Measurements from ENCODE around the gene AADACL4. TPM values are rescaled to one million over a fixed set of nuclear protein-coding genes. Genes with fewer than 3 reads are reported as not detected.

The AADACL4 gene
- total and polyA plus RNA-seq, 2 experiments from 2014 or later: not detected

DNA sequence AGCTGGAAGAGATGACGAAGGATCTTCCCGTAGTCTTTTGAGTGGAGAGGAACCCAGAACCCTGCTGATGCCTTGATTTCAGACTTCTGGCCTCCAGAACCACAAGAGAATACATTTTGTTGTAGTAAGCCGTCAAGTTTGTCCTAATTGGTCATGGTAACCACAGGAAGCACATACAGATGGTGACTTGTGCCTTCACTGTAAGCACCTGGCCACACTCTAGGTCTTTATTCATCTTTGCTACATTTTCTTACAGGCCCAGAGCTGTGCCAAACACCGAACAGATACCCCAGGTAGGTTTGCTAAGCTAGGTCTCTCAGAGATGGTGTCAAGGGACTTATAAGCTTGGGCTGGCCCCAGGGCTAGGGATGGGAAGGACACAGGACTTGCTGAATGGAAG is 30.7 kb upstream of the AADACL4 start:
- Mint-ChIP-seq H3K27ac (no peak overlapping the region), H3K9me3 (peaks cover 3% of the 10 kb centered on the region; the same call in 1 of the 3 replicates), H3K4me3 (no peak overlapping the region), H3K36me3 (ENCODE audit: low read depth) (peaks cover 32% of the 10 kb centered on the region), H3K4me1 (peaks cover 45% of the 10 kb centered on the region), H3K27me3 (ENCODE audit: insufficient read depth, low read depth, poor library complexity) (peaks cover 24% of the 10 kb centered on the region)
- H3K27ac ChIP-seq (ENCODE audit: low read depth): no peak overlapping the region
- DNase-seq (ENCODE audit: low spot score) (no peak), ATAC-seq (no peak)
- H3K27me3 ChIP-seq (ENCODE audit: insufficient read depth): no peaks in the 10 kb centered on the region
- peaks cover 18% of the 10 kb centered on the region for H3F3A ChIP-seq (replicated peaks; ENCODE audit: low read depth)
- H2AFZ ChIP-seq: no peak overlapping the region
- H3K79me2 ChIP-seq (replicated peaks; ENCODE audit: insufficient read depth): peaks cover 75% of the 10 kb centered on the region
- no peak overlapping the region for H3K4me2 ChIP-seq
- H3K9me2 ChIP-seq (ENCODE audit: insufficient read depth): no peaks in the 10 kb centered on the region
- H3K4me1 ChIP-seq (ENCODE audit: insufficient read depth): peaks cover 21% of the 10 kb centered on the region
- H4K20me1 ChIP-seq (replicated peaks; ENCODE audit: insufficient read depth): no peaks in the 10 kb centered on the region; the same call in 1 of the 2 replicates
- TF ChIP-seq, protein P1, sequence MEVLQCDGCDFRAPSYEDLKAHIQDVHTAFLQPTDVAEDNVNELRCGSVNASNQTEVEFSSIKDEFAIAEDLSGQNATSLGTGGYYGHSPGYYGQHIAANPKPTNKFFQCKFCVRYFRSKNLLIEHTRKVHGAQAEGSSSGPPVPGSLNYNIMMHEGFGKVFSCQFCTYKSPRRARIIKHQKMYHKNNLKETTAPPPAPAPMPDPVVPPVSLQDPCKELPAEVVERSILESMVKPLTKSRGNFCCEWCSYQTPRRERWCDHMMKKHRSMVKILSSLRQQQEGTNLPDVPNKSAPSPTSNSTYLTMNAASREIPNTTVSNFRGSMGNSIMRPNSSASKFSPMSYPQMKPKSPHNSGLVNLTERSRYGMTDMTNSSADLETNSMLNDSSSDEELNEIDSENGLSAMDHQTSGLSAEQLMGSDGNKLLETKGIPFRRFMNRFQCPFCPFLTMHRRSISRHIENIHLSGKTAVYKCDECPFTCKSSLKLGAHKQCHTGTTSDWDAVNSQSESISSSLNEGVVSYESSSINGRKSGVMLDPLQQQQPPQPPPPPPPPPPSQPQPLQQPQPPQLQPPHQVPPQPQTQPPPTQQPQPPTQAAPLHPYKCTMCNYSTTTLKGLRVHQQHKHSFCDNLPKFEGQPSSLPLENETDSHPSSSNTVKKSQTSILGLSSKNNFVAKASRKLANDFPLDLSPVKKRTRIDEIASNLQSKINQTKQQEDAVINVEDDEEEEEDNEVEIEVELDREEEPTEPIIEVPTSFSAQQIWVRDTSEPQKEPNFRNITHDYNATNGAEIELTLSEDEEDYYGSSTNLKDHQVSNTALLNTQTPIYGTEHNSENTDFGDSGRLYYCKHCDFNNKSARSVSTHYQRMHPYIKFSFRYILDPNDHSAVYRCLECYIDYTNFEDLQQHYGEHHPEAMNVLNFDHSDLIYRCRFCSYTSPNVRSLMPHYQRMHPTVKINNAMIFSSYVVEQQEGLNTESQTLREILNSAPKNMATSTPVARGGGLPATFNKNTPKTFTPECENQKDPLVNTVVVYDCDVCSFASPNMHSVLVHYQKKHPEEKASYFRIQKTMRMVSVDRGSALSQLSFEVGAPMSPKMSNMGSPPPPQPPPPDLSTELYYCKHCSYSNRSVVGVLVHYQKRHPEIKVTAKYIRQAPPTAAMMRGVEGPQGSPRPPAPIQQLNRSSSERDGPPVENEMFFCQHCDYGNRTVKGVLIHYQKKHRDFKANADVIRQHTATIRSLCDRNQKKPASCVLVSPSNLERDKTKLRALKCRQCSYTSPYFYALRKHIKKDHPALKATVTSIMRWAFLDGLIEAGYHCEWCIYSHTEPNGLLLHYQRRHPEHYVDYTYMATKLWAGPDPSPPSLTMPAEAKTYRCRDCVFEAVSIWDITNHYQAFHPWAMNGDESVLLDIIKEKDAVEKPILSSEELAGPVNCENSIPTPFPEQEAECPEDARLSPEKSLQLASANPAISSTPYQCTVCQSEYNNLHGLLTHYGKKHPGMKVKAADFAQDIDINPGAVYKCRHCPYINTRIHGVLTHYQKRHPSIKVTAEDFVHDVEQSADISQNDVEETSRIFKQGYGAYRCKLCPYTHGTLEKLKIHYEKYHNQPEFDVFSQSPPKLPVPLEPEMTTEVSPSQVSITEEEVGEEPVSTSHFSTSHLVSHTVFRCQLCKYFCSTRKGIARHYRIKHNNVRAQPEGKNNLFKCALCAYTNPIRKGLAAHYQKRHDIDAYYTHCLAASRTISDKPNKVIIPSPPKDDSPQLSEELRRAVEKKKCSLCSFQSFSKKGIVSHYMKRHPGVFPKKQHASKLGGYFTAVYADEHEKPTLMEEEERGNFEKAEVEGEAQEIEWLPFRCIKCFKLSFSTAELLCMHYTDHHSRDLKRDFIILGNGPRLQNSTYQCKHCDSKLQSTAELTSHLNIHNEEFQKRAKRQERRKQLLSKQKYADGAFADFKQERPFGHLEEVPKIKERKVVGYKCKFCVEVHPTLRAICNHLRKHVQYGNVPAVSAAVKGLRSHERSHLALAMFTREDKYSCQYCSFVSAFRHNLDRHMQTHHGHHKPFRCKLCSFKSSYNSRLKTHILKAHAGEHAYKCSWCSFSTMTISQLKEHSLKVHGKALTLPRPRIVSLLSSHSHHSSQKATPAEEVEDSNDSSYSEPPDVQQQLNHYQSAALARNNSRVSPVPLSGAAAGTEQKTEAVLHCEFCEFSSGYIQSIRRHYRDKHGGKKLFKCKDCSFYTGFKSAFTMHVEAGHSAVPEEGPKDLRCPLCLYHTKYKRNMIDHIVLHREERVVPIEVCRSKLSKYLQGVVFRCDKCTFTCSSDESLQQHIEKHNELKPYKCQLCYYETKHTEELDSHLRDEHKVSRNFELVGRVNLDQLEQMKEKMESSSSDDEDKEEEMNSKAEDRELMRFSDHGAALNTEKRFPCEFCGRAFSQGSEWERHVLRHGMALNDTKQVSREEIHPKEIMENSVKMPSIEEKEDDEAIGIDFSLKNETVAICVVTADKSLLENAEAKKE (CRISPR knock-in tag; IDR thresholded peaks at IDR 0.05): no peak
- TF ChIP-seq, protein P2, sequence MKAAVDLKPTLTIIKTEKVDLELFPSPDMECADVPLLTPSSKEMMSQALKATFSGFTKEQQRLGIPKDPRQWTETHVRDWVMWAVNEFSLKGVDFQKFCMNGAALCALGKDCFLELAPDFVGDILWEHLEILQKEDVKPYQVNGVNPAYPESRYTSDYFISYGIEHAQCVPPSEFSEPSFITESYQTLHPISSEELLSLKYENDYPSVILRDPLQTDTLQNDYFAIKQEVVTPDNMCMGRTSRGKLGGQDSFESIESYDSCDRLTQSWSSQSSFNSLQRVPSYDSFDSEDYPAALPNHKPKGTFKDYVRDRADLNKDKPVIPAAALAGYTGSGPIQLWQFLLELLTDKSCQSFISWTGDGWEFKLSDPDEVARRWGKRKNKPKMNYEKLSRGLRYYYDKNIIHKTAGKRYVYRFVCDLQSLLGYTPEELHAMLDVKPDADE (IDR thresholded peaks at IDR 0.05): no peak
- TF ChIP-seq ZNF114 (CRISPR knock-in tag; IDR thresholded peaks at IDR 0.05) (no peak), CREB1 (CRISPR knock-in tag; IDR thresholded peaks at IDR 0.05; ENCODE audit: low read depth) (no peak), ZNF331 (CRISPR knock-in tag; IDR thresholded peaks at IDR 0.05; ENCODE audit: low read depth) (no peak)
- 0 out of 2 replicates have a peak, but pooled peaks cover 3% of the 10 kb centered on the region for H3K36me3 ChIP-seq (ENCODE audit: insufficient read depth)
- no peak overlapping the region for H3K4me3 ChIP-seq

Measured in GM23338 (cell line).